HepG2 (cell line): ENCODE measurements around the gene IQCC. TPM values are rescaled to one million over a fixed set of nuclear protein-coding genes. Genes with fewer than 3 reads are reported as not detected.

Experiments used
- BCL6 ChIP-seq: IDR thresholded peaks from 2 replicates; pipeline ENCODE4 v1.6.1; 2016; ENCODE audit warnings: missing genetic modification reagents, missing compliant biosample characterization
- ERF ChIP-seq: IDR thresholded peaks from 2 replicates; pipeline ENCODE4 v1.6.1; 2018; ENCODE audit warnings: missing biosample characterization, missing genetic modification reagents
- FIP1L1 ChIP-seq: fragments of 200-400 bp; formaldehyde crosslinking; IDR thresholded peaks from 2 replicates; pipeline ENCODE4 v1.6.1; 2018; ENCODE audit warnings: low read depth, mild to moderate bottlenecking, low read length, moderate library complexity, borderline replicate concordance; ENCODE audit not compliant: insufficient read depth
- FOXK2 ChIP-seq: fragments of 450-650 bp; IDR thresholded peaks from 2 replicates; pipeline ENCODE4 v1.6.1; 2016
- GTF3A ChIP-seq: sonication (generic); formaldehyde crosslinking; conservative IDR thresholded peaks from 2 replicates; pipeline ENCODE4 v1.4.0; 2020; ENCODE audit warnings: mild to moderate bottlenecking, missing genetic modification reagents
- JARID2 ChIP-seq: sonication (generic); formaldehyde crosslinking; IDR thresholded peaks from 2 replicates; pipeline ENCODE4 v1.8.1; 2023; ENCODE audit warnings: missing genetic modification reagents, inconsistent platforms; ENCODE audit not compliant: insufficient replicate concordance
- NFE2L2 ChIP-seq: fragments of 150-350 bp; IDR thresholded peaks from 2 replicates; pipeline ENCODE4 v1.6.1; 2014; ENCODE audit warnings: low read length
- SMAD3 ChIP-seq: sonication (generic); formaldehyde crosslinking; IDR thresholded peaks from 2 replicates; pipeline ENCODE4 v1.4.0; 2020; ENCODE audit warnings: missing genetic modification reagents
- ZBTB8A ChIP-seq: sonication (generic); formaldehyde crosslinking; IDR thresholded peaks from 2 replicates; pipeline ENCODE4 v1.4.0; 2020; ENCODE audit warnings: mild to moderate bottlenecking, low read depth, missing genetic modification reagents, borderline replicate concordance
- ZNF570 ChIP-seq: sonication (generic); formaldehyde crosslinking; IDR thresholded peaks from 2 replicates; pipeline ENCODE4 v1.4.0; 2020; ENCODE audit warnings: mild to moderate bottlenecking, missing genetic modification reagents, borderline replicate concordance
- ZSCAN30 ChIP-seq: sonication (generic); formaldehyde crosslinking; IDR thresholded peaks from 2 replicates; pipeline ENCODE4 v1.5.0; 2020; ENCODE audit warnings: mild to moderate bottlenecking, missing genetic modification reagents
- polyA plus RNA-seq, 8 experiments: library from polyadenylated mRNA; depleted of rRNA in 3 of 8; stranded (reverse) in 7 of 8; unstranded in 1 of 8; fragments of >200 nt; fragmentation: Illumina TruSeq in 4 of 8; extraction: Trizol in 4 of 8; gene quantifications; 2 replicates each; pipeline versions ENCODE4 v1.2.1 to v1.2.3, GENCODE V29; 2011 to 2016; ENCODE audit warnings: low read depth in 4 of 8, missing spikeins in 1 of 8, mixed read lengths in 1 of 8; ENCODE audit not compliant: insufficient read depth in 1 of 8
- total RNA-seq, 5 experiments: library from RNA; depleted of rRNA; stranded (reverse); fragments of >200 nt; fragmentation: Illumina TruSeq; extraction: Trizol; gene quantifications; 2 replicates each; pipeline ENCODE4 v1.2.3, GENCODE V29; 2016; ENCODE audit warnings: low read depth in 1 of 5
- TF ChIP-seq, protein P1 (sequence below): sonication (generic); formaldehyde crosslinking; IDR thresholded peaks from 2 replicates; pipeline ENCODE4 v1.8.0; 2022; ENCODE audit warnings: mild to moderate bottlenecking, missing genetic modification reagents; ENCODE audit not compliant: insufficient replicate concordance
- TF ChIP-seq, protein P2 (sequence below): sonication (generic); formaldehyde crosslinking; IDR thresholded peaks from 2 replicates; pipeline ENCODE4 v1.4.0; 2020; ENCODE audit warnings: missing genetic modification reagents, borderline replicate concordance
- TF ChIP-seq, protein P3 (sequence below): sonication (generic); formaldehyde crosslinking; IDR thresholded peaks from 2 replicates; pipeline ENCODE4 v1.9.0; 2022; ENCODE audit warnings: low read depth, missing genetic modification reagents
- TF ChIP-seq, protein P4 (sequence below): sonication (generic); formaldehyde crosslinking; IDR thresholded peaks from 2 replicates; pipeline ENCODE4 v1.4.0; 2020; ENCODE audit warnings: low read depth, missing genetic modification reagents

Gene IQCC
- total and polyA plus RNA-seq, 2 of the 13 experiments (the other 11 are each of a cell fraction or from before 2014, with no cell fraction given): 1.7 to 3.0 TPM

DNA sequence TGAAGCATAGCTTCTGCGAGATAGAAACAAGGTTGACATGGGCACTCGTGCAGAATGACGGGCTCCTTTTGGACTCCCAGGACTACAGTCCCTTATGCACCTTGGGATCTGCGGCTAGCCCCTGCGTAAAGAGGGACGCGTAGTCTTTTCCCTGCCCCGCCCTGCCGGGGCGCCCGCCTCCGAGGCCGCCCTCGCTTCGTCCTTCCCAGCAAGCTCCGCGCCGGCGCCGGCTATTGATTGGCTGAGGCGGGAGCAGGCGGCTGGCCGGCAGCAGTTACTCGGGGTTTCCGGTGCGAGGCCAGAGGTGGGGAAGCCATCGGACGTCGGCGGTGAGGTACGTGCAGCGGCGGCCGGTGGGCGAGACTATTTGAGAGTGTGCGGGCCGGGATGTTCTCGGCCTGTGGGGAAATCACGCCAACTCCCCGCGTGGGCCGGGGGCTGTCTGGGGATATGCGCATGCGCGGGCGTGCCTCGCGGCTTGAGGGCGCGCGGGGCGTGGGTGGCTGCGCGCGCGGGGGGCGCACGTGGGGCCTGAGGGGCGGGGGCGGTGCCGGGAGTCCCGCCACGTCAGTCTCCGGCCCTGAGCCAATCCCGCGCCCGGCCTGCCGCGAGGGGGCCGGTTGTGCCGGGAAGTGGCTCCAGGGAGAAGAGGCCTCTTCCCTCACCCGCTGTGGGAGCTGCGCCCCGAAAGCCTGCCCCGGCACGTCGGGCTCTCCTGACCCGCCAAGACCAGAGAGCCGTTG is 25.9 kb upstream of the IQCC start, which contains the start of gene TXLNA (continued):
- no peak for TF ChIP-seq BCL6
- TF ChIP-seq, protein P1, sequence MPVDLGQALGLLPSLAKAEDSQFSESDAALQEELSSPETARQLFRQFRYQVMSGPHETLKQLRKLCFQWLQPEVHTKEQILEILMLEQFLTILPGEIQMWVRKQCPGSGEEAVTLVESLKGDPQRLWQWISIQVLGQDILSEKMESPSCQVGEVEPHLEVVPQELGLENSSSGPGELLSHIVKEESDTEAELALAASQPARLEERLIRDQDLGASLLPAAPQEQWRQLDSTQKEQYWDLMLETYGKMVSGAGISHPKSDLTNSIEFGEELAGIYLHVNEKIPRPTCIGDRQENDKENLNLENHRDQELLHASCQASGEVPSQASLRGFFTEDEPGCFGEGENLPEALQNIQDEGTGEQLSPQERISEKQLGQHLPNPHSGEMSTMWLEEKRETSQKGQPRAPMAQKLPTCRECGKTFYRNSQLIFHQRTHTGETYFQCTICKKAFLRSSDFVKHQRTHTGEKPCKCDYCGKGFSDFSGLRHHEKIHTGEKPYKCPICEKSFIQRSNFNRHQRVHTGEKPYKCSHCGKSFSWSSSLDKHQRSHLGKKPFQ (CRISPR knock-in tag): peak; percentile 94
- TF ChIP-seq, protein P2, sequence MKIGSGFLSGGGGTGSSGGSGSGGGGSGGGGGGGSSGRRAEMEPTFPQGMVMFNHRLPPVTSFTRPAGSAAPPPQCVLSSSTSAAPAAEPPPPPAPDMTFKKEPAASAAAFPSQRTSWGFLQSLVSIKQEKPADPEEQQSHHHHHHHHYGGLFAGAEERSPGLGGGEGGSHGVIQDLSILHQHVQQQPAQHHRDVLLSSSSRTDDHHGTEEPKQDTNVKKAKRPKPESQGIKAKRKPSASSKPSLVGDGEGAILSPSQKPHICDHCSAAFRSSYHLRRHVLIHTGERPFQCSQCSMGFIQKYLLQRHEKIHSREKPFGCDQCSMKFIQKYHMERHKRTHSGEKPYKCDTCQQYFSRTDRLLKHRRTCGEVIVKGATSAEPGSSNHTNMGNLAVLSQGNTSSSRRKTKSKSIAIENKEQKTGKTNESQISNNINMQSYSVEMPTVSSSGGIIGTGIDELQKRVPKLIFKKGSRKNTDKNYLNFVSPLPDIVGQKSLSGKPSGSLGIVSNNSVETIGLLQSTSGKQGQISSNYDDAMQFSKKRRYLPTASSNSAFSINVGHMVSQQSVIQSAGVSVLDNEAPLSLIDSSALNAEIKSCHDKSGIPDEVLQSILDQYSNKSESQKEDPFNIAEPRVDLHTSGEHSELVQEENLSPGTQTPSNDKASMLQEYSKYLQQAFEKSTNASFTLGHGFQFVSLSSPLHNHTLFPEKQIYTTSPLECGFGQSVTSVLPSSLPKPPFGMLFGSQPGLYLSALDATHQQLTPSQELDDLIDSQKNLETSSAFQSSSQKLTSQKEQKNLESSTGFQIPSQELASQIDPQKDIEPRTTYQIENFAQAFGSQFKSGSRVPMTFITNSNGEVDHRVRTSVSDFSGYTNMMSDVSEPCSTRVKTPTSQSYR (CRISPR knock-in tag): no peak
- TF ChIP-seq, protein P3, sequence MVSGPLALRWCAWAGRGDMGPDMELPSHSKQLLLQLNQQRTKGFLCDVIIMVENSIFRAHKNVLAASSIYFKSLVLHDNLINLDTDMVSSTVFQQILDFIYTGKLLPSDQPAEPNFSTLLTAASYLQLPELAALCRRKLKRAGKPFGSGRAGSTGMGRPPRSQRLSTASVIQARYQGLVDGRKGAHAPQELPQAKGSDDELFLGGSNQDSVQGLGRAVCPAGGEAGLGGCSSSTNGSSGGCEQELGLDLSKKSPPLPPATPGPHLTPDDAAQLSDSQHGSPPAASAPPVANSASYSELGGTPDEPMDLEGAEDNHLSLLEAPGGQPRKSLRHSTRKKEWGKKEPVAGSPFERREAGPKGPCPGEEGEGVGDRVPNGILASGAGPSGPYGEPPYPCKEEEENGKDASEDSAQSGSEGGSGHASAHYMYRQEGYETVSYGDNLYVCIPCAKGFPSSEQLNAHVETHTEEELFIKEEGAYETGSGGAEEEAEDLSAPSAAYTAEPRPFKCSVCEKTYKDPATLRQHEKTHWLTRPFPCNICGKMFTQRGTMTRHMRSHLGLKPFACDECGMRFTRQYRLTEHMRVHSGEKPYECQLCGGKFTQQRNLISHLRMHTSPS (CRISPR knock-in tag): no peak
- TF ChIP-seq GTF3A (CRISPR knock-in tag): no peak
- no peak for TF ChIP-seq FIP1L1
- TF ChIP-seq, protein P4, sequence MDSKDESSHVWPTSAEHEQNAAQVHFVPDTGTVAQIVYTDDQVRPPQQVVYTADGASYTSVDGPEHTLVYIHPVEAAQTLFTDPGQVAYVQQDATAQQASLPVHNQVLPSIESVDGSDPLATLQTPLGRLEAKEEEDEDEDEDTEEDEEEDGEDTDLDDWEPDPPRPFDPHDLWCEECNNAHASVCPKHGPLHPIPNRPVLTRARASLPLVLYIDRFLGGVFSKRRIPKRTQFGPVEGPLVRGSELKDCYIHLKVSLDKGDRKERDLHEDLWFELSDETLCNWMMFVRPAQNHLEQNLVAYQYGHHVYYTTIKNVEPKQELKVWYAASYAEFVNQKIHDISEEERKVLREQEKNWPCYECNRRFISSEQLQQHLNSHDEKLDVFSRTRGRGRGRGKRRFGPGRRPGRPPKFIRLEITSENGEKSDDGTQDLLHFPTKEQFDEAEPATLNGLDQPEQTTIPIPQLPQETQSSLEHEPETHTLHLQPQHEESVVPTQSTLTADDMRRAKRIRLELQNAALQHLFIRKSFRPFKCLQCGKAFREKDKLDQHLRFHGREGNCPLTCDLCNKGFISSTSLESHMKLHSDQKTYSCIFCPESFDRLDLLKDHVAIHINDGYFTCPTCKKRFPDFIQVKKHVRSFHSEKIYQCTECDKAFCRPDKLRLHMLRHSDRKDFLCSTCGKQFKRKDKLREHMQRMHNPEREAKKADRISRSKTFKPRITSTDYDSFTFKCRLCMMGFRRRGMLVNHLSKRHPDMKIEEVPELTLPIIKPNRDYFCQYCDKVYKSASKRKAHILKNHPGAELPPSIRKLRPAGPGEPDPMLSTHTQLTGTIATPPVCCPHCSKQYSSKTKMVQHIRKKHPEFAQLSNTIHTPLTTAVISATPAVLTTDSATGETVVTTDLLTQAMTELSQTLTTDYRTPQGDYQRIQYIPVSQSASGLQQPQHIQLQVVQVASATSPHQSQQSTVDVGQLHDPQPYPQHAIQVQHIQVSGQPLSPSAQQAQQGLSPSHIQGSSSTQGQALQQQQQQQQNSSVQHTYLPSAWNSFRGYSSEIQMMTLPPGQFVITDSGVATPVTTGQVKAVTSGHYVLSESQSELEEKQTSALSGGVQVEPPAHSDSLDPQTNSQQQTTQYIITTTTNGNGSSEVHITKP: peak; percentile 82; the same call in 1 of the 2 replicates
- TF ChIP-seq ZNF570 (CRISPR knock-in tag): no peak
- TF ChIP-seq FOXK2: no peak
- TF ChIP-seq JARID2 (CRISPR knock-in tag): peak; percentile 37
- TF ChIP-seq ZSCAN30 (CRISPR knock-in tag): peak; percentile 94; the same call in 1 of the 2 replicates
- peak; percentile 89 for TF ChIP-seq ERF (CRISPR knock-in tag)
- TF ChIP-seq SMAD3: no peak
- no peak for TF ChIP-seq NFE2L2
- no peak for TF ChIP-seq ZBTB8A (CRISPR knock-in tag)
